GM19468 (cell line): ENCODE data around the gene HBS1L.

Experiments
- ATAC-seq: cut with Tn5 transposase; IDR thresholded peaks from one replicate; pipeline ENCODE4 v1.9.1; 2021; ENCODE audit warnings: mild to moderate bottlenecking, moderate library complexity, moderate number of reproducible peaks; ENCODE audit not compliant: unreplicated experiment; ENCODE audit errors: extremely low read depth

The HBS1L gene

DNA sequence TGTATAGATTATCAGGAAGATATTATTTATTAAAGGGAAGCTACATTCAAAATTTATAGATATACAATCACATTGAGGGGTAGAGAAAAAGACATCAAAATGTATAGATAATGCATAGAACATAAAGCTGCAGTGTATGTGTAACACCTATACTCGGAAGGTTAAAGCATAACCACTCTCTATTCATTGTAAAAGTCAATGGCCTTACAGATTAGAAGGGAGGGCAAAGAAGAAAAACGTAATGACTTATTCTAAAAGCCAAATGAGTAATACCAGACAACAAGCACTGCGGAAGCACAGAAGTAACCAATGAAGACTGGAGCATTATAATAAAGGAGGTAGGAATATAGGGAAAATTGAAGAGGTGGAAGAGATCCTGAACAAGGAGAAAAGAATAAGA is 11.3 kb downstream of the HBS1L start:
- ATAC-seq, result no peak

DNA sequence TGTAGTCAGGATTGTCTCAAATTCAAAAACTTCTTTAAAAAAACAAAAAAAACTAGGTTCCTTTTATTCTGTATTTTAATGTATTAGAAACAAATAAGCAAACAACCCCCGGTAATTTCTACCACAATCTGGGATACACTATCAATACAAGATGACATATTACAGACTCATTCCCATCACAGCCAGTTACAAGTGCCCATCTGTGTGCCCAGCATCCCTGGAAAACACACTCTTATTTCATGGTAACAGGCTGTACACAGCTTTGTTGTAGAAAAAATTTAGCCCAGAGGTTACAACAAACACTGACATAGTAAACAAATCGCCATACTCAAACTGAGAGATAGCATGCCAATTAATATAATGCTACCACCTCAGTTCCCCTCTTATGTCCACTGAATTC is 16.3 kb downstream of the HBS1L start:
- no peak for ATAC-seq

DNA sequence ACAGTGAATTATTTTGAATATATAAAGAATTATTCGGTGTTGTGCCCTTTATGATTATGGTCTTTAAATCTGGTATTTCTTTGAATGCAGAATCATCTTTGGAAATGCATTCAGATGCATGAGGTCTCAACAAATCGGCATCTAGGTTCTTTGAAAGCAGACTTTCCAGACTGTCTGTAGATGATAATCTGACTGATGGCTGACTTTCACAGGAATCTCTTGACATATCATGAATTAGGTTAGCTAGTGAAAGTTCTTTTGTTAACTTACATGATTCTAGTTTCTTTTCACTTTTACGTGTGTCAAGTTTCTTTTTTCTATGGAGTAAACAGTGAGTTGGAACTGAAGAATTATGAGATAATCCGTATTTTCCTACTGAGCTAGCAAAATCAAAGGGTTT is 17.1 kb downstream of the HBS1L start:
- no peak for ATAC-seq

DNA sequence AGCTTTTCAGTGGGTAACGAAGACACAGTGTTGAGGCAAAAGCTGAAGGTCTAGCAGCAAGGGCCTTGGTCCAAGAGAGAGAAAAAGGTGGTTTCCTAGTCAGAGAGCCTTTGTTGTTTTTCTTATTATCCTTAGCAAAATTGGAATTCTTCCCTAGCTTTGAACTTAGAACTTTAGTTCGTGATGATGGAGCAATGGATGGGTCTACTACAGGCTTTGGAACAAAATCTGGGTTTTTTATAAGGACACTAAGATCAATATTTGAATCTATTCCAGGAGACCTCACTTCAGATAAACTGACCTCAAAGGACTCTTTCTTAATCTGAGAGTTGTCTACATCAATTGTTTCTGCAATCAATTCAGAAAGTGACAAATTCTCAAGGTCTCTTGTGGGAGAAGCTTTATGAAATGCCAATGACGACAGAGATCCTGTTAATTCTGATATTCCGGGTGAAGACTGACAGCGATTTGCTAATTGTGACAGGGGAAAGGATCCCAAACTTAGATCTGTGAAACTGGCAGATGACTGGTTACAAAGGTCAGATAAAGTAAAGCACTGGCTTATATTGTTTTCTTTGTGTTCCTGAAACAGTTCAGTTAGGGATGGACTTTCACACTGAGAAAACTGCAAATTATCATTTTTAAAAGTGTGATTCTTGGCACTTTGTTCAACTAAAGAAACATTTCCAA is 17.7 kb downstream of the HBS1L start:
- ATAC-seq, result no peak

DNA sequence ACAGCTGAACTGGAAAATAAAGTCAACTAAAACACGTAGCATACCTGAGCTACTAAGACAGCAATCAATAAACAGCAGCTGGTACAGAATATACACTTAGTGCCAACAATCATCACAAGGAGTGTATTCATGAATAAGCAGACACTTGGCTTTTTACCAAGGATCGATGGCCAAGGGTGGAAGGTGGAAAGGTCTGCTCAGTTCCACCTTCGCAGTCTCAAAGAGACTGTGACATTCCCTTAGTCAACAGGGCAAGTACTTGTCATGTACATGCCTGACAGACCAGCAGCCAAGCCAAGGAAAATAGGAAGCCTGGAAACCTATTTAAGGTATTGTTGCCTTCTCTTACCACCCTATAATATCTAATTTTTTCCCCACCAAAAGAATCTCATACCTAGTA is 21.4 kb downstream of the HBS1L start:
- ATAC-seq, result no peak

DNA sequence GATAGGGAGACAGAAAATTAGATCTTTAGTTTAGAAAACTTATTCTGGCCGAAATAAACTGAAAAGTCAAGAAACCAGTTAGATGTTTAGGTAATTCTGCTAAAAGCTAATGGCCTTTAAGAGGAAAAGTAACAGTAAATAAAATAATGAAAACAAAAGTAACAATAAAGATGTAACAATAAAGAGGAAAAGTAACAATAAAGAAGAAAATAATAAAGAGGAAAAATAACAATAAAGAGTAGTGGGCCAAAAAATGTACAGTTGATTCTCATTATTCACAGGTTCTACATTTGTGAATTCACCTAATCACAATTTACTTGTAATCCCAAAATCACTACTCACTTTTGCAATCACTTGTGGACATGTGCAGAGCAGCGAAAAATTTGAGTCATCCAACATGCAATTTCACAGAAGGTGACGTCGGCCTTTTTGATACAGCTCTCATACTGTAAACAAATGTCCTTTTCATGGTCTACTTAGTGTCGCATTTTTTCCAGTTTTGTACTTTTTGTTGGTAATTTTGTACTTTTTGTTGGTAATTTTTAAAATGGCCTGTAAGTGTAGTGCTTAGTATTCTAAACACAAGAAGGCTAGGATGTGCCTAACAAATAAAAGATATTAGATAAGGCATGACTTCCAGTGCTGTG is 24.0 kb downstream of the HBS1L start:
- no peak for ATAC-seq

DNA sequence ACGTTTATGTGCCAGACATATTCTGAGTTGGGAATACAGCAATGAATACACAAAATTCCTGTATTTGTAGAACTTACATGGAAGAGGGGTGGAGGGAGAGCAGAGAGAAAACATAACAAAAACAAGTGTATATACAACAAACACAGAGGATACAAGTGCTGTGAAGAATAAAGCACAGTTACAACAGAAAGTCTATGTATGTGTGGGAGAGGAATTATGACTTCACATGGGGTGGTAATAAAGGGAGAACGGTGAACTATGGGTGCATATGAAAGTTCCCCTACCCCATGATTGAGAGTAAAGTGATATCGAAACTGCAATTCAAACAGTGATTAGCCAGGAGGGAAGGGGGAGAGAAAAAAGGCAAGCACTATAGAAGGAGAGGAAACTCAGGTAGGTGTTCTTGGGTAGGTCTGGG is 24.6 kb downstream of the HBS1L start:
- ATAC-seq, result peak; percentile 89

DNA sequence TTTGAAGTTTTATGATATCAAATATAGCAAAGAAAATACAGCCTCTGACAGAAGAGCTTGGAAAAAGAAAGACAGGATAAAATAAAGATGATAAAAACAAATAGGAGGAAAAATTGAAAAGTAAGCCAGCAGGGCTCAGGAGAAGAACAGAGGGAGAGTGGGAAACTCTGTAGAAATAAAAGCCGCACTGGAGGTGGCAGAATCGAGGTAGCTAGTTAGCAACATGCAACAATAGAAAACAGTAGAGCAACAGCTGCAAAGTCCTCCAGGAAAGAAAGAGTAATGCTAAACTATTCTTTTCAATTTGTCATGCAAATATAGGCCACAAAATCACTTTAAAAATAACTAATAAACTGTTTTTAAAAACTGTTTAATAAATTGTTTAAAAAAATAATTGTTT is 28.8 kb downstream of the HBS1L start:
- no peak for ATAC-seq

DNA sequence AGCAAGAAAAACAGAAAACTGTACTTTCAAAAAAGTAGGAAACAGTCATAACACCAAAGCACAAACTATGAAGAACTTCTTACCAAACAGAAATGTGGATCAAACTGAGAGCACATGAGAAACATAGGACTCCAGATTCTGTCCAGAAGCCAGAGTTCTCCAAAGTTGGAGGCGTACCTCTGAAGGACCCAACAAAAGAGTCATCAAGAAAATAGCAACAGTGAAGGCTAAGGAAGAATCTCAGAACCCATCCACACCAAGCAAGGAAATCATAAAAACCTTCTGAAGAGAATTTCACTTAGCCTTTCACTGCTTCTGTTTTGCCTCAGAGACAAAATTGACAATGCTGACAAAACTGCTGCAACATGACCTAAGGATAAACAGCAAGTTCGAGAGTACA is 29.4 kb downstream of the HBS1L start:
- no peak for ATAC-seq

DNA sequence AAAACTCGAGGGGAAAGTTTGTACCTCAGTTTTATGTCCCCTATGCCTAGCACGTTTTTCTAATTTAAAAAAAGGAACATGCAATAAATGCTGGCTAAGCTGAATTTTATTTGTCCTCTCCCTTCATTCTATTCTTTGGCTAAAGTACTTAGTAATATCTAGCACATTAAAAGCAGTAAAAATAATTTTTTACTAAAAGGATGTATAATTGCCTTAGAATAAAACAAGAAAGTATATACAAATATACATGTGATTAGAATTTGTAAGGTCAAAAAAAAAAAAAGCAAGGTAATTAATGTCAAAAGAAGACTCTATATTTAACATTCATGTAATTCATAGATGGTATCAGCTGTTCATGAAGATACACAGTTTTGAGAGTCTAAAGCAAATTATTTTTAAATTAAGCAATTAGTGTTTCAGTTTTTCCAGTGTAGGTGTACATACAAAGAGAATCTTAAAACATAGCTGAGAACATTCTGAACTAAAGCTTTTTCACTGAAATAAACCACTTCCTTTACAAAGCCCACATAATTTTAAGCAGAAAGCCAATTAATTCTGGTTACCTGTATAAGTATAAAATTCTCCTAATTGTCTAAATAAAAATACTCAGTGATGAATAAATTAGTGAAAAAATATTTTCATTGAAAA is 32.4 kb downstream of the HBS1L start:
- no peak for ATAC-seq

DNA sequence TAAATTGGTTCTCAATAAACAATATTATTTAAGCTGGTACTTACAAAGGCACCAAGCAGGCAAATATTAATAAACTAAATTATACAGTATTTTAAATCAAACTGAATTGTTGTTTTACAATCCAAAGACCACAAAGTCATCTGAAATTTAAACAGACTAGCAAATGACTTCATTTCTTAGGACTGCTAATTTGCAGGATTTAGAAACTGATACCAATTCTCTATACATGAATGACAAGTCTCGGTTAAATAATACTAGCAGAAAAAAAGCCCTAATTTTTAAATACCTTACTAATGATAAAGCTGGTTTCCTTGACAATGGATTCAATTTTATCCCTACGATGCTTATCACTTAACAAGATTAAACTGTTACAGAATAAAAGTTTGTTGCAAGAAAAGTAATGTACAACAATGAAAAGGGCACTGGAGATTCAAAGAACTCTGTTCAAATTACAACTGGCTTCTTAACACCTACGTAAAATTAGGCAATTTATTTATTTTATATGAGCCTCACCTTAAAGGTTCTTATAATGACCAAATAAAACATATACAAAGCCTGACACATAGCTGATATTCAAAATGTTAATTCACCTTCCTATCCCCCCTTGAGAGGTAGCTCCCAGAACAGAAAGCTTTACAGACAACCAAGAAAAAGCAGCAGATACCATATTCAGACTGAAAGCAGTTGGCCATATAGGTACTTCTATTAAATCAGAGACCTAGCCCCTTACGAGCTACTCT is 33.1 kb downstream of the HBS1L start:
- ATAC-seq, result no peak

DNA sequence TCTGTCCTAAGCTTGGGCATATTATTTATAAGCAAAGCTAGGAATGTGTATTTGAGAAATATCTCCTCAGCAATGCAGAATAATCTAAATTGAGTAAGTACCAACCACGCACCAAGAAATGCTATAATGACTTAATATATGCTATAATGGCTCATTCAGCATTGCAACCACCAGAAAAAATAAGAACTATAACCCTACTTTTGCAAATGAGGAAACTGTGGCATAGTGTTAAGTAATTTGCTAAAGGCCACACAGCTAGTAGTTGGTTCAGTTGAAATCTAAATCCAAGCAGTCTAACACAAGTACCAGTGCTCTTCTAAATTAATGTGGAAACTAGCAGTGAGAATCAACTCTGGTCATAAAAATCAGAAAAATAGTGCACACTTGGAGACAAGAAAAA is 35.7 kb downstream of the HBS1L start:
- no peak for ATAC-seq

DNA sequence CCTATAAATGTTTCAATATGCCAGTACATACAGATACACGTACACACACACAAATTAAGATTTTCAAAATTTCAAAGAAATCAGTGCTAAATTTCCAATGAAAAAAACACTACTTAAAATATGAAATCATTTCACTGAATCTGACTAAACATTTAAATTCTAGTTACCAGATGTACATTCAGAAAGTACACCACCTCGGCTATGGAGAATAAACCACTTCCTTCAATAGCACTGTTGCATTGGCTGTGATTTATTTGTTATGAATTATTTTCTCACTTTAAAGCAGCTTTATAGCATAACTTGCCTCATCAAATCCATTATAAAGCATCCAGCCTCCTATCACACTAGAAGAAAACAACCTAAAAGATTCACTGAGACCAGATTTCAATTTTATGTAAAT is 36.6 kb downstream of the HBS1L start:
- no peak for ATAC-seq

DNA sequence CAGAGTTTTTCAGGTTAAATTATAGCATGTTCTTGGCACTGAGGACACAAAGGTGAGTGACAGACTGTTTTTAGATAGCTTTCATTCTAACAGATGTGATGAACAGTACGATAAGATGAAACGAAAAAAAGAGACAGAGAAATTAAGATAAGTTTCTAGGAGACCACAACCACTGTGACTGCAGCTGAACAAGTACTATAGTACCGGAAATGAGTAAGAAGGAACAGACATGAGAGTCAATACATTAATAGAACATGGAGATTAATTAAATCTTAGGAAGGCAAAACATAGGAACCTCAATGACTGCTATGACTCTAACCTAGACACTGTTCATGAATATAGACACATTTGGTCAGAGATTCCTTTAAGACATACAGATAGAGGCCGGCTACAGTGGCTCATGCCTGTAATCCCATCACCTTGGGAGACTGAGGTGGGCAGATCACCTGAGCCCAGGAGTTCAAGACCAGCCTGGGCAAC is 40.2 kb downstream of the HBS1L start:
- peak; percentile 87 for ATAC-seq

DNA sequence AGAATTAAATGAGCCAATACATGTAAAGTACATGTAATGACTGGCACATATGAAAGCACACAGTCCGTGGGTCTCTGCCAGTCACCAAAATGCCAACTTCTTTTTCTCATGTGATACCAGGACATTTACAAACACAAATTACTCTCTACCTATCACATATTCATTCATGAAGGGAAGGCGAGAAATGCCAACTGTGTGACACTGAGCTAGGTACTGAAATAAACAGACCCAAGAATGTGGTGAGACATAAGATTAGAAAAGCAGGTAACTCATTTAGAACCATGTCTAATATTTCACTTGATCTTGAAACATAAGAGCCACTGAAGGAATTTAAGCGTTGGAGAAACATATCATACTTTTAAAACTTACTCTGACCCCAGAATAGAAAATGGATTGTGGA is 41.4 kb downstream of the HBS1L start:
- ATAC-seq, result no peak

DNA sequence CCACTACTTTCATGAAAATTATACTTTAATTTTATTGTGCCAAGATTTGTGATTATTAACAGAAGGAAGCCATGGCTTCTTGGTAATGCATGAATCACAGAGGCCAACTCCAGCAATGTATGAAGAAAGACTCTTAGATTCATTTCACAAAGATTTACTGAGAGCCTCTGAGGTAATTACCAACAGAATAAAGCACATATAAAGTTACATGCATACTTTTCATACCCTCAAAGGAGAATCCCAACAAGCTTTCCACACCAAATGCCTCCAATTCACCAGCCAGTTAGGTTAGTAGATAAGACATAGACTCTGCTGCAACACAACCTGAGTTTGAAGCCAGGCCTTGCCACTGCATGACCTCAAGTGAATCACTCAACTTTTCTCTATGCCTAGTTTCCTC is 41.9 kb downstream of the HBS1L start:
- no peak for ATAC-seq

DNA sequence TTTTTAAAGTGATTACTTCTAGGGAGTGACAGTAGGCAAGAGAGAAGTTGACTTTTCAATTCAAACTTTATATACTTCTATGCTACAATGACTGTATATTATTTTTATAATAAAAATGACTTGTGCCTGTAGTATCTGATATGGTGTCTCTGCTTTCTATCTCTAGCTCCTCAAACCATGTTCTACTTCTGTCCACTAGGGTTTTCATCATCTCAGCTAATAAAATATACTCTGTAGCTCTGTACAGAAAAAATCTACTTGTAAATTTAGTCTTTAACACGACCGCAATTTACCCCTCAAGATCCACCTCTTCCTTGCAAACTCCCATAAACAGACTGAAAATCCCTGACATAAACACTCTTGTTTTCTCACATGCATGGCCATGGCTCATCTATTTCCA is 42.3 kb downstream of the HBS1L start:
- ATAC-seq, result no peak

DNA sequence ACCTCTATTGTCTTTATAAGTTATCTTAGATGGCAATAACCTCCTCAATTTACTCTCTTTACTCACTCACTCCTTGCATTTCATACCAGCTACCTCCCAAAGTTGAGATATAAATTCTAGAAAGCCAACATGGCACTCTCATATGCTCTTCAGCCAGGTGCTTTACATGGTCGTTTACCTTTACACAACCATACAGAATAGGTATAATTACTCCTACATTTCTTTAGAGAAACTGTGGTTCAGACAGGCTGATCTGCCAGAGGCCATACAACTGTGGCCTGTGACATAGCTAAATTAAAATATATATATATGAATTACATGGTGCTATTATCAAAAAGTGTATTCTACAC is 45.7 kb downstream of the HBS1L start:
- ATAC-seq, result no peak

DNA sequence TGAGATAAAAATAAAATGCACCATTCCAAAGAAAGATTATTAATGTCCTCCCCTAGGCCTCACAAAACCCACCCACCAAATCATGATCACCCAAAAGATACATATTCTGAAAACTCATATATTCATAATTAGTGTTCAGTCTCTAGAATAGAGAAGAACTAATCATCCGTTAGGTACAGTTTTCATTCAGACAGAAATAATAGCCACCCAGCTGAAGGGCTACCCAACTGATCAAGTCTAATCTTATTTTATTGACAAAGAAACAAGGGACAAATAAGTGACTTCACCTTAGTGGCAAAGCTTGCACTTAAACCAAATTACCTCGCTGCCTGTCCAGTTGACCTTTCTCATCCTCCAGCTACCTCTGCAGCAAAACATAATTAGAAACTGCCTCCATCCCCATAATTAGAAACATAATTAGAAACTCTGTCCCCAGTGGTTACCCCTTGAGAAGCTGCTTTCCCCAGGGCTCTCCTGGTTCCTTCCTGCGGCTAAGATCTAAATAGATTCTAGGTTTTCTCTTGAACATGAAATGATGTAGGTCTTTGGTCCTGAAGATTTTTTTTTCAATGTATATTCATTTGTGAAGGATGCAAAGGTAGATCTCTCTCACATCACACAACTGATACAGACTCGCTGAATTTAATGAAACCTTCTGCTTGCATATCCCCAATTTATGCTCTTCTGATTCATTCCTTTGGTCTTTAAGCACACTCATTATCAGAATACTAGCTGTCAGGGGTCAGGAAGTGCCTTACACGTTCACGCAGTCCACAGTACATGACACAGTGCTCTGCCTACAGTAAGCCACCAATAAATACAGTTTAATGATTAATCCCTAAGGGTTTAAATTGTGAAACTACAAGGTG is 46.3 kb downstream of the HBS1L start:
- ATAC-seq, result peak; percentile 91

DNA sequence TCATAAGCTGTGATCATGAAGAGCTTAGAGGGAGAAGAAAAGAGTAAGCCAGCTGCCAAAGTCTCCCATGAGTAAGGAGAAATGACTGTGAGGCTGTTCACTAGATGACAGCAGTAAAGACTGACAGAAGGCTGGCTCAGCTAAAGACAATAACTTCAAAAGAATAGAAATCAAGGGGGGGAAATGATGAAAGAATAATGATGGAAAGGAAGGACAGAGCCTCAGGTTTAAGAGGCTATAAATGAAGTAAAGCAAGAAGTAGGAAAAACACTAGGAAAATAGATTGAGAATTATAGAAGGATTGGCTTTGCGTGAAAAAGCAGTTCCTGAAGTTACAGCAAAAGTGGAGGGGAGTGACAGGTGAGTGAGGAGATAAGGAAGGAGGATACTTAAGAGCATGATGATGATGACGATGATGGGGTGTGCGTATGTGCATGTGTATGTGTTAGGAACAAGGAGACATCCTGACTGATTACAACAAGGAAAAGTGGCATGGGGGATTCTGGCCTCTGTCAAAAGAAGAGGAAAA is 48.2 kb downstream of the HBS1L start:
- no peak for ATAC-seq
